Neural progenitor cell (in vitro differentiated cells): ENCODE measurements around the gene RNF224. TPM values are rescaled to one million over a fixed set of nuclear protein-coding genes. Genes with fewer than 3 reads are reported as not detected.

ENCODE experiments used
- DNase-seq: peaks from one replicate; pipeline ENCODE4 v3.0.0-alpha.2; 2016; ENCODE audit warnings: low spot score
- H2AFZ ChIP-seq: fragments of 200-600 bp; sonication (generic); replicated peaks from 2 replicates; pipeline ENCODE4 v1.6.1; 2016; ENCODE audit warnings: antibody characterized with exemption
- H3F3A ChIP-seq: fragments of 200-600 bp; sonication (generic); 2 replicates; pipeline ENCODE4 v1.6.1; 2016; ENCODE audit warnings: antibody characterized with exemption, low read depth
- H3K27ac ChIP-seq: fragments of 200-600 bp; sonication (generic); 2 replicates; pipeline ENCODE4 v1.5.1; 2016; ENCODE audit warnings: mild to moderate bottlenecking
- H3K27me3 ChIP-seq: fragments of 200-600 bp; sonication (generic); 2 replicates; pipeline ENCODE4 v1.6.1; 2016; ENCODE audit warnings: mild to moderate bottlenecking, moderate library complexity
- H3K36me3 ChIP-seq: fragments of 200-600 bp; sonication (generic); 2 replicates; pipeline ENCODE4 v1.5.1; 2016
- H3K4me1 ChIP-seq: fragments of 200-600 bp; sonication (generic); 2 replicates; pipeline ENCODE4 v1.6.1; 2016; ENCODE audit warnings: mixed run types
- H3K4me2 ChIP-seq: fragments of 200-600 bp; sonication (generic); 2 replicates; pipeline ENCODE4 v1.6.1; 2016
- H3K4me3 ChIP-seq: fragments of 200-600 bp; sonication (generic); 2 replicates; pipeline ENCODE4 v1.5.1; 2016
- H3K79me2 ChIP-seq: fragments of 200-600 bp; sonication (generic); 2 replicates; pipeline ENCODE4 v1.6.1; 2016; ENCODE audit warnings: low read depth
- H3K9ac ChIP-seq: fragments of 200-600 bp; sonication (generic); 2 replicates; pipeline ENCODE4 v1.6.1; 2016
- H3K9me3 ChIP-seq: fragments of 200-600 bp; sonication (generic); 2 replicates; pipeline ENCODE4 v1.5.1; 2016; ENCODE audit warnings: low read depth
- H4K20me1 ChIP-seq: fragments of 200-600 bp; sonication (generic); 2 replicates; pipeline ENCODE4 v1.6.1; 2016; ENCODE audit warnings: low read depth
- H3K27ac Mint-ChIP-seq: 3 replicates; pipeline ENCODE4 v1.8.0; 2021; ENCODE audit warnings: mixed read lengths
- H3K27me3 Mint-ChIP-seq: 2 replicates; pipeline ENCODE4 v1.8.0; 2022; ENCODE audit warnings: low read depth, mild to moderate bottlenecking, inconsistent platforms, moderate library complexity, mixed read lengths; ENCODE audit not compliant: insufficient read depth
- H3K36me3 Mint-ChIP-seq: 3 replicates; pipeline ENCODE4 v1.8.0; 2021; ENCODE audit warnings: mixed read lengths
- H3K4me1 Mint-ChIP-seq: 3 replicates; pipeline ENCODE4 v1.8.0; 2021; ENCODE audit warnings: mixed read lengths
- H3K4me3 Mint-ChIP-seq: 3 replicates; pipeline ENCODE4 v1.8.0; 2021; ENCODE audit warnings: mild to moderate bottlenecking, moderate library complexity, mixed read lengths
- H3K9me3 Mint-ChIP-seq: 3 replicates; pipeline ENCODE4 v1.8.0; 2020; ENCODE audit warnings: mixed read lengths
- EZH2 ChIP-seq: fragments of 200-600 bp; sonication (generic); IDR thresholded peaks from 2 replicates; pipeline ENCODE4 v1.6.1; 2017; ENCODE audit warnings: antibody characterized with exemption, mild to moderate bottlenecking, moderate library complexity
- EZH2phosphoT487 ChIP-seq: fragments of 200-600 bp; sonication (generic); IDR thresholded peaks from 2 replicates; pipeline ENCODE4 v1.6.1; 2017; ENCODE audit warnings: antibody characterized with exemption
- total RNA-seq: library from RNA; depleted of rRNA; stranded (reverse); fragments of >200 nt; gene quantifications from 2 replicates; pipeline ENCODE4 v1.2.3, GENCODE V29; 2015; ENCODE audit warnings: low replicate concordance
- TF ChIP-seq, protein P1 (sequence below): fragments of 200-600 bp; sonication (generic); IDR thresholded peaks from 2 replicates; pipeline ENCODE4 v1.5.1; 2017; ENCODE audit warnings: antibody characterized with exemption, mild to moderate bottlenecking

RNF224 gene
- total RNA-seq, 1 donor from 2014 or later: not detected

DNA sequence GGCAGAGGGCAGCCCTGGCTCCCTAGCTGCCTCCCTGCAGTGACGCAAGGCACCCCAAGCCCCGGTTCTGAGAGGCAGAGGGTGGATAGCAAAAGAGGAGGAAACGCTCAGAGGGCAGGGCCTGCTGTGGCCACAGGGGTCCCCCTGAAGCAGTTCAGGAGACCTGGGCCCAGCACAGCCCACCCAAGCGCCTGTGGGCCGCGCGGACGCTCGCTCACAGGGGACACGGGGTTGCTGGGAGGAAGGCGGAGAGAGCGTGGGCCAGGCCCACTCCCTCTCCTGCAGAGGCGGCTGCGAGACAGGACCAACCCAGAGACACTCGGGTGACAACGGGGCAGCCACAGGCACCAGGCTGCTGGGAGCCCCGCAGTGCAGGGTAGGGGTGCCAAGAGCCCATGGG, 47.5 kb upstream of the RNF224 start:
- Mint-ChIP-seq H3K9me3 (no peaks in the 10 kb centered on the region), H3K36me3 (peaks cover 3% of the 10 kb centered on the region), H3K4me3 (no peak overlapping the region), H3K27ac (no peak overlapping the region), H3K27me3 (peaks cover 4% of the 10 kb centered on the region), H3K4me1 (no peaks in the 10 kb centered on the region)
- Histone ChIP-seq H3K4me2 (no peak overlapping the region), H4K20me1 (peaks cover 26% of the 10 kb centered on the region), H3K4me3 (no peak overlapping the region), H3K79me2 (no peaks in the 10 kb centered on the region), H3K4me1 (peaks cover 6% of the 10 kb centered on the region), H2AFZ (no peak overlapping the region), H3F3A (peaks cover 10% of the 10 kb centered on the region), H3K9me3 (no peaks in the 10 kb centered on the region), H3K36me3 (no peaks in the 10 kb centered on the region), H3K27ac (no peak overlapping the region), H3K27me3 (peaks cover 21% of the 10 kb centered on the region), H3K9ac (no peak overlapping the region)
- TF ChIP-seq EZH2: no peak
- TF ChIP-seq, protein P1, sequence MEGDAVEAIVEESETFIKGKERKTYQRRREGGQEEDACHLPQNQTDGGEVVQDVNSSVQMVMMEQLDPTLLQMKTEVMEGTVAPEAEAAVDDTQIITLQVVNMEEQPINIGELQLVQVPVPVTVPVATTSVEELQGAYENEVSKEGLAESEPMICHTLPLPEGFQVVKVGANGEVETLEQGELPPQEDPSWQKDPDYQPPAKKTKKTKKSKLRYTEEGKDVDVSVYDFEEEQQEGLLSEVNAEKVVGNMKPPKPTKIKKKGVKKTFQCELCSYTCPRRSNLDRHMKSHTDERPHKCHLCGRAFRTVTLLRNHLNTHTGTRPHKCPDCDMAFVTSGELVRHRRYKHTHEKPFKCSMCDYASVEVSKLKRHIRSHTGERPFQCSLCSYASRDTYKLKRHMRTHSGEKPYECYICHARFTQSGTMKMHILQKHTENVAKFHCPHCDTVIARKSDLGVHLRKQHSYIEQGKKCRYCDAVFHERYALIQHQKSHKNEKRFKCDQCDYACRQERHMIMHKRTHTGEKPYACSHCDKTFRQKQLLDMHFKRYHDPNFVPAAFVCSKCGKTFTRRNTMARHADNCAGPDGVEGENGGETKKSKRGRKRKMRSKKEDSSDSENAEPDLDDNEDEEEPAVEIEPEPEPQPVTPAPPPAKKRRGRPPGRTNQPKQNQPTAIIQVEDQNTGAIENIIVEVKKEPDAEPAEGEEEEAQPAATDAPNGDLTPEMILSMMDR: no peak
- no peak for DNase-seq

DNA sequence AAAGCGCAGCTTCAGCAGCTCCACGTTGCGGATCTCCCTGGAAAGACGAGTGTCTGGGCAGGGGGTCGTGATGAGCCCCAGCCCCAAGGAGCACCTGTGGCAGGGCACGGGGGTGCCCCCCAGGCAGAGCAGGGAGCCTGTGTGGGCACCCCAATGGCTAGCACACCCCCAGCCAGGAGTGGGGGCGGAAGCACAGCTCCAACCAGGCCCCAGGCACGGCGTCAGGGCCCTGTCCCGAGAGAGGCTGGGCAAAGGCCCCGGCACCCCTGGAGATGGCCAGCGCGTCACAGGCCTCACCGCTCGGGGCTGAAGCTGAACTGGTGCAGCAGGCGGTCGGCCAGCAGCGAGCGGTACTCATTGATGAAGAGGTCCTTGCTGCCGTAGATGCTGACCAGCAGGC, 46.8 kb upstream of the RNF224 start:
- Mint-ChIP-seq H3K4me1 (no peaks in the 10 kb centered on the region), H3K27ac (no peak overlapping the region), H3K27me3 (peaks cover 4% of the 10 kb centered on the region), H3K36me3 (peaks cover 3% of the 10 kb centered on the region), H3K4me3 (no peak overlapping the region), H3K9me3 (no peaks in the 10 kb centered on the region)
- Histone ChIP-seq H3F3A (peaks cover 10% of the 10 kb centered on the region), H2AFZ (no peak overlapping the region), H3K4me2 (no peak overlapping the region), H3K9me3 (no peaks in the 10 kb centered on the region), H4K20me1 (peaks cover 19% of the 10 kb centered on the region), H3K9ac (no peak overlapping the region), H3K36me3 (no peaks in the 10 kb centered on the region), H3K27me3 (peaks cover 14% of the 10 kb centered on the region), H3K4me1 (no peaks in the 10 kb centered on the region), H3K27ac (no peak overlapping the region), H3K4me3 (no peak overlapping the region), H3K79me2 (no peaks in the 10 kb centered on the region)
- DNase-seq: no peak
- TF ChIP-seq EZH2: no peak
- TF ChIP-seq EZH2phosphoT487: no peak
- TF ChIP-seq, protein P1: no peak

DNA sequence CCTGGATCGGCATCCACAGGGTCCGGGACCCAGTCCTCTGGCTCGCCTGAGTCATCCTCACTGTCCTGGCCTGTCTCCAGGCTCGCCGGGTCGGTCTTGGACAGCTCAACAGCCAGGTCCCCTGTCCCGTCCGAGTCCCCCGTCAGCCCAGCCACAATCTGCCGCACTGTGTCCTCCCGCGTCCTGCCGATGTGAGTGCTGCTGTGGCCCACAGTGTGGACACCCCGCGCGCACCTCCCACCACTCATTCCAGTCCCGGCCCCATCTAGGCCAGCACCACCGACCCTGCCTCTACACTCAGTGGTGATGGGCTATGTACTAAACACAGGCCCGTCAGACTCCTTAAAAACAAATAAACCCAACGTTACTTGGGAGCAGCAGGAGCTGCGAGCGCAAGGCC, 45.6 kb upstream of the RNF224 start:
- H4K20me1 ChIP-seq: peaks cover 8% of the 10 kb centered on the region
- H3K9me3 ChIP-seq: no peaks in the 10 kb centered on the region
- Mint-ChIP-seq H3K27me3 (peaks cover 2% of the 10 kb centered on the region), H3K36me3 (peaks cover 3% of the 10 kb centered on the region), H3K9me3 (no peaks in the 10 kb centered on the region), H3K4me3 (peak overlapping the region; percentile 41), H3K27ac (no peak overlapping the region), H3K4me1 (peaks cover 2% of the 10 kb centered on the region)
- no peak overlapping the region for H3K9ac ChIP-seq
- no peak overlapping the region for H3K4me2 ChIP-seq
- H3K27ac ChIP-seq: no peak overlapping the region
- H3F3A ChIP-seq: peaks cover 3% of the 10 kb centered on the region
- peaks cover 7% of the 10 kb centered on the region for H3K79me2 ChIP-seq
- H3K36me3 ChIP-seq: no peaks in the 10 kb centered on the region
- no peak for TF ChIP-seq EZH2
- TF ChIP-seq, protein P1: no peak
- TF ChIP-seq EZH2phosphoT487: no peak
- H3K4me3 ChIP-seq: no peak overlapping the region
- H3K4me1 ChIP-seq: no peaks in the 10 kb centered on the region
- H2AFZ ChIP-seq: no peak overlapping the region
- H3K27me3 ChIP-seq: peaks cover 2% of the 10 kb centered on the region
- no peak for DNase-seq
